K562 (cell line): ENCODE data around the gene NFATC3. TPM values are rescaled to one million over a fixed set of nuclear protein-coding genes. Genes with fewer than 3 reads are reported as not detected.

Source experiments
- ARID4B ChIP-seq: sonication (generic); formaldehyde crosslinking; IDR thresholded peaks from 2 replicates; pipeline ENCODE4 v1.8.0; 2022; ENCODE audit warnings: mild to moderate bottlenecking, missing genetic modification reagents
- BMI1 ChIP-seq: fragments of 150-350 bp; IDR thresholded peaks from 2 replicates; pipeline ENCODE4 v1.6.1; 2014; ENCODE audit warnings: low read length
- CEBPG ChIP-seq, 3 experiments: fragments of 200-800 bp in 1 of 3; sonication (Bioruptor generic) in 1 of 3; sonication (generic) in 1 of 3; formaldehyde crosslinking in 1 of 3; IDR thresholded peaks in 2 of 3; conservative IDR thresholded peaks in 1 of 3; 2 replicates each; pipeline versions ENCODE4 v1.6.1 to v1.8.0; 2016 to 2022; ENCODE audit warnings: missing compliant biosample characterization in 2 of 3, missing genetic modification characterization in 2 of 3, mild to moderate bottlenecking in 1 of 3, missing genetic modification reagents in 1 of 3
- DDX20 ChIP-seq: fragments of 450-650 bp; IDR thresholded peaks from 2 replicates; pipeline ENCODE4 v1.6.1; 2016; ENCODE audit warnings: missing genetic modification characterization, low read depth, mild to moderate bottlenecking, missing compliant biosample characterization, moderate library complexity
- ETS1 ChIP-seq: conservative IDR thresholded peaks from 2 replicates; pipeline ENCODE4 v1.6.1; 2011; ENCODE audit warnings: low read depth, mild to moderate bottlenecking, low read length; ENCODE audit not compliant: control insufficient read depth
- GABPA ChIP-seq: fragments of 200-800 bp; sonication (Bioruptor generic); conservative IDR thresholded peaks from 2 replicates; pipeline ENCODE4 v1.6.1; 2016; ENCODE audit warnings: low read depth, missing genetic modification characterization, missing compliant biosample characterization
- HMG20A ChIP-seq: fragments of 450-650 bp; formaldehyde crosslinking; conservative IDR thresholded peaks from 2 replicates; pipeline ENCODE4 v1.4.0; 2020; ENCODE audit warnings: mild to moderate bottlenecking, mixed read lengths
- HNRNPUL1 ChIP-seq: fragments of 200-400 bp; formaldehyde crosslinking; IDR thresholded peaks from 2 replicates; pipeline ENCODE4 v1.6.1; 2017; ENCODE audit warnings: low read length
- L3MBTL2 ChIP-seq: fragments of 450-650 bp; IDR thresholded peaks from 2 replicates; pipeline ENCODE4 v1.6.1; 2016; ENCODE audit warnings: mild to moderate bottlenecking, moderate library complexity
- MBD2 ChIP-seq: sonication (generic); IDR thresholded peaks from 2 replicates; pipeline ENCODE4 v1.6.1; 2016; ENCODE audit warnings: low read depth, borderline replicate concordance
- MCM5 ChIP-seq: fragments of 450-650 bp; IDR thresholded peaks from 2 replicates; pipeline ENCODE4 v1.6.1; 2016; ENCODE audit warnings: low read depth
- POLR2B ChIP-seq: fragments of 450-650 bp; IDR thresholded peaks from 2 replicates; pipeline ENCODE4 v1.6.1; 2018; ENCODE audit warnings: low read depth; ENCODE audit not compliant: partially characterized antibody
- RBM14 ChIP-seq: fragments of 200-400 bp; formaldehyde crosslinking; IDR thresholded peaks from 2 replicates; pipeline ENCODE4 v1.6.1; 2018; ENCODE audit warnings: low read depth, mild to moderate bottlenecking, low read length, moderate library complexity, borderline replicate concordance; ENCODE audit not compliant: insufficient read depth
- SNIP1 ChIP-seq: fragments of 450-650 bp; IDR thresholded peaks from 2 replicates; pipeline ENCODE4 v1.7.1; 2017; ENCODE audit warnings: low read depth, mild to moderate bottlenecking
- TEAD4 ChIP-seq, 2 experiments: sonication (generic) in 1 of 2; formaldehyde crosslinking in 1 of 2; IDR thresholded peaks; 2 replicates each; pipeline versions ENCODE4 v1.6.1 to v1.8.0; 2012 to 2022; ENCODE audit warnings: borderline replicate concordance in 1 of 2, inconsistent platforms in 1 of 2, low read length in 1 of 2, mild to moderate bottlenecking in 1 of 2, missing genetic modification reagents in 1 of 2
- ZMIZ1 ChIP-seq, 2 experiments: fragments of 150-350 bp in 1 of 2; IDR thresholded peaks; 2 replicates each; pipeline ENCODE4 v1.6.1; 2012 to 2016; ENCODE audit warnings: low read depth in 2 of 2, low read length in 2 of 2, mild to moderate bottlenecking in 1 of 2, moderate library complexity in 1 of 2
- ZNF140 ChIP-seq: fragments of 250-450 bp; sonication (Bioruptor Pico); IDR thresholded peaks from 2 replicates; pipeline ENCODE4 v1.8.0; 2021; ENCODE audit warnings: moderate library complexity, mild to moderate bottlenecking, inconsistent platforms
- ZNF444 ChIP-seq: fragments of 250-450 bp; sonication (Bioruptor Pico); IDR thresholded peaks from 2 replicates; pipeline ENCODE4 v1.4.0; 2020; ENCODE audit warnings: mild to moderate bottlenecking, moderate library complexity
- polyA plus RNA-seq, 8 experiments: library from polyadenylated mRNA; depleted of rRNA in 4 of 8; stranded (reverse) in 5 of 8; unstranded in 3 of 8; fragments of >200 nt; fragmentation: Nextera tagmentation in 2 of 8; fragmentation: Illumina TruSeq in 1 of 8; extraction: Ambion mirVana in 2 of 8; extraction: Trizol in 1 of 8; gene quantifications; 2 replicates each; pipeline versions ENCODE4 v1.2.1 to v1.2.3, GENCODE V29; 2011 to 2014; ENCODE audit warnings: inconsistent platforms in 1 of 8, missing spikeins in 1 of 8
- total RNA-seq, 7 experiments: library from RNA; depleted of rRNA in 6 of 7; stranded (reverse); fragments of >200 nt in 6 of 7; fragmentation: Illumina TruSeq in 2 of 7; extraction: Trizol in 2 of 7; gene quantifications; 2 replicates each; pipeline versions ENCODE4 v1.2.1 to v1.2.3, GENCODE V29; 2011 to 2021; ENCODE audit warnings: low replicate concordance in 1 of 7

The NFATC3 gene
- total and polyA plus RNA-seq, 9 of the 15 experiments (the other 6 are each of a cell fraction or from before 2014, with no cell fraction given) = 15.7 to 98.4 (median 59.4) TPM

GRCh38 chr16:68093816-68094613 is 8.8 kb downstream of the NFATC3 start (continued):
- no peak for TF ChIP-seq ARID4B
- no peak for TF ChIP-seq HMG20A (CRISPR knock-in tag)
- TF ChIP-seq L3MBTL2 = no peak
- no peak for TF ChIP-seq POLR2B
- no peak for TF ChIP-seq BMI1
- no peak for TF ChIP-seq ZNF444 (CRISPR knock-in tag)
- no peak for TF ChIP-seq ZNF140
- no peak for TF ChIP-seq MBD2
- no peak for TF ChIP-seq RBM14
- no peak for TF ChIP-seq DDX20 (tag)
- no peak for TF ChIP-seq TEAD4 (IDR thresholded peaks at IDR 0.05; ENCODE audit: low read length)
- no peak for TF ChIP-seq TEAD4 (CRISPR knock-in tag; IDR thresholded peaks at IDR 0.05; ENCODE audit: borderline replicate concordance)
- TF ChIP-seq ZMIZ1 (IDR thresholded peaks at IDR 0.05; ENCODE audit: low read depth in 2 of 2, low read length in 2 of 2) = no peak
- no peak for TF ChIP-seq GABPA (tag)
- no peak for TF ChIP-seq MCM5
- TF ChIP-seq CEBPG (CRISPR knock-in tag; IDR thresholded peaks at IDR 0.05) = no peak
- TF ChIP-seq CEBPG (tag; conservative IDR thresholded peaks at IDR 0.05 in 1 of 2, IDR thresholded peaks at IDR 0.05 in 1 of 2) = no peak
- no peak for TF ChIP-seq ETS1
- no peak for TF ChIP-seq SNIP1
- no peak for TF ChIP-seq HNRNPUL1
